C4-2B (cell line): ENCODE results near the gene COL23A1.

Source experiments
- ZFX ChIP-seq: fragments of 450-650 bp; IDR thresholded peaks from 2 replicates; pipeline ENCODE4 v1.6.1; 2017
- TF ChIP-seq, protein P1 (sequence below): fragments of 450-650 bp; conservative IDR thresholded peaks from 2 replicates; pipeline ENCODE4 v1.5.1; 2017; ENCODE audit warnings: mild to moderate bottlenecking

DNA sequence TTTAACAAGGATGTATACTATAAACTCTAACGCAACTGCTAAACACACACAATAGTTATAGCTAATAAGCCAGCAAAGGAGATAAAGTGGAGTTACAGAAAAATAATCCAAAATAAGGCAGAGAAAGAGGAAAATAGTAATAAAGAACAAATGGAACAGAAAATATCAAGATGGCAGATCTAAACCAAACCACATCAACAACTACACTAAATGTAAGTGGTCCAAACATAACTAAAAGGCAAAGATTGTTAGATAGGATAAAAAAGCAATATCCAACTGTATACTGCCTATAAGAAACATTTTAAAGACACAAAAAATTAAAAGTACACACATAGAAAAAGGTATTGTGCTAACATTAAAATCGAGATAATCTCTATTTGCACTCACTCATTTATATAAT, 5.6 kb upstream of the COL23A1 start:
- TF ChIP-seq, protein P1, sequence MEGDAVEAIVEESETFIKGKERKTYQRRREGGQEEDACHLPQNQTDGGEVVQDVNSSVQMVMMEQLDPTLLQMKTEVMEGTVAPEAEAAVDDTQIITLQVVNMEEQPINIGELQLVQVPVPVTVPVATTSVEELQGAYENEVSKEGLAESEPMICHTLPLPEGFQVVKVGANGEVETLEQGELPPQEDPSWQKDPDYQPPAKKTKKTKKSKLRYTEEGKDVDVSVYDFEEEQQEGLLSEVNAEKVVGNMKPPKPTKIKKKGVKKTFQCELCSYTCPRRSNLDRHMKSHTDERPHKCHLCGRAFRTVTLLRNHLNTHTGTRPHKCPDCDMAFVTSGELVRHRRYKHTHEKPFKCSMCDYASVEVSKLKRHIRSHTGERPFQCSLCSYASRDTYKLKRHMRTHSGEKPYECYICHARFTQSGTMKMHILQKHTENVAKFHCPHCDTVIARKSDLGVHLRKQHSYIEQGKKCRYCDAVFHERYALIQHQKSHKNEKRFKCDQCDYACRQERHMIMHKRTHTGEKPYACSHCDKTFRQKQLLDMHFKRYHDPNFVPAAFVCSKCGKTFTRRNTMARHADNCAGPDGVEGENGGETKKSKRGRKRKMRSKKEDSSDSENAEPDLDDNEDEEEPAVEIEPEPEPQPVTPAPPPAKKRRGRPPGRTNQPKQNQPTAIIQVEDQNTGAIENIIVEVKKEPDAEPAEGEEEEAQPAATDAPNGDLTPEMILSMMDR, result no peak
- no peak for TF ChIP-seq ZFX
